HEK293 (cell line): Measurements from ENCODE around the gene SYCN.

Experiments
- GLIS1 ChIP-seq: fragments of 450-650 bp; formaldehyde crosslinking; IDR thresholded peaks from 2 replicates; pipeline ENCODE4 v1.5.1; 2016; ENCODE audit warnings: missing biosample characterization, missing genetic modification characterization
- KLF7 ChIP-seq: fragments of 450-650 bp; formaldehyde crosslinking; IDR thresholded peaks from 2 replicates; pipeline ENCODE4 v1.5.1; 2016; ENCODE audit warnings: missing biosample characterization, missing genetic modification characterization, borderline replicate concordance
- OVOL3 ChIP-seq: fragments of 450-650 bp; formaldehyde crosslinking; IDR thresholded peaks from 2 replicates; pipeline ENCODE4 v1.5.1; 2016; ENCODE audit warnings: missing biosample characterization, missing genetic modification characterization
- PRDM1 ChIP-seq: fragments of 450-650 bp; formaldehyde crosslinking; IDR thresholded peaks from 2 replicates; pipeline ENCODE4; 2016; ENCODE audit warnings: missing biosample characterization, missing genetic modification characterization
- YY2 ChIP-seq: fragments of 450-650 bp; formaldehyde crosslinking; IDR thresholded peaks from 2 replicates; pipeline ENCODE4 v1.5.1; 2016; ENCODE audit warnings: missing biosample characterization, missing genetic modification characterization
- ZBTB1 ChIP-seq: fragments of 450-650 bp; formaldehyde crosslinking; IDR thresholded peaks from 2 replicates; pipeline ENCODE4 v1.5.1; 2016; ENCODE audit warnings: missing biosample characterization, missing genetic modification characterization
- ZBTB21 ChIP-seq: fragments of 450-650 bp; formaldehyde crosslinking; IDR thresholded peaks from 2 replicates; pipeline ENCODE4 v1.5.1; 2017; ENCODE audit warnings: missing biosample characterization, missing genetic modification characterization
- ZIC2 ChIP-seq: fragments of 450-650 bp; formaldehyde crosslinking; IDR thresholded peaks from 2 replicates; pipeline ENCODE4 v1.5.1; 2016; ENCODE audit warnings: missing biosample characterization, missing genetic modification characterization
- ZNF10 ChIP-seq: fragments of 450-650 bp; formaldehyde crosslinking; IDR thresholded peaks from 2 replicates; pipeline ENCODE4 v1.5.1; 2017; ENCODE audit warnings: missing biosample characterization, missing genetic modification characterization
- ZNF37A ChIP-seq: fragments of 450-650 bp; IDR thresholded peaks from 2 replicates; pipeline ENCODE4 v1.5.1; 2018; ENCODE audit warnings: missing biosample characterization, missing genetic modification characterization
- ZNF664 ChIP-seq: fragments of 450-650 bp; formaldehyde crosslinking; IDR thresholded peaks from 2 replicates; pipeline ENCODE4 v1.5.1; 2016; ENCODE audit warnings: missing biosample characterization, missing genetic modification characterization
- TF ChIP-seq, protein P1 (sequence below): fragments of 450-650 bp; formaldehyde crosslinking; IDR thresholded peaks from 2 replicates; pipeline ENCODE4 v1.5.1; 2016; ENCODE audit warnings: missing biosample characterization, missing genetic modification characterization
- TF ChIP-seq, protein P2 (sequence below): fragments of 450-650 bp; formaldehyde crosslinking; IDR thresholded peaks from 2 replicates; pipeline ENCODE4 v1.5.1; 2016; ENCODE audit warnings: missing biosample characterization, missing genetic modification characterization
- TF ChIP-seq, protein P3 (sequence below): fragments of 450-650 bp; formaldehyde crosslinking; IDR thresholded peaks from 2 replicates; pipeline ENCODE4 v1.5.1; 2016; ENCODE audit warnings: missing biosample characterization, missing genetic modification characterization
- TF ChIP-seq, protein P4 (sequence below): fragments of 450-650 bp; formaldehyde crosslinking; IDR thresholded peaks from 2 replicates; pipeline ENCODE4 v1.5.1; 2017; ENCODE audit warnings: missing biosample characterization, missing genetic modification characterization
- TF ChIP-seq, protein P5 (sequence below): fragments of 450-650 bp; formaldehyde crosslinking; conservative IDR thresholded peaks from 2 replicates; pipeline ENCODE4 v1.5.1; 2016; ENCODE audit warnings: low read depth, missing biosample characterization, missing genetic modification characterization
- TF ChIP-seq, protein P6 (sequence below): fragments of 450-650 bp; formaldehyde crosslinking; IDR thresholded peaks from 2 replicates; pipeline ENCODE4 v1.5.1; 2016; ENCODE audit warnings: missing biosample characterization, missing genetic modification characterization
- TF ChIP-seq, protein P7 (sequence below): fragments of 450-650 bp; formaldehyde crosslinking; IDR thresholded peaks from 2 replicates; pipeline ENCODE4 v1.5.1; 2017; ENCODE audit warnings: missing biosample characterization, missing genetic modification characterization
- TF ChIP-seq, protein P8 (sequence below): fragments of 450-650 bp; formaldehyde crosslinking; IDR thresholded peaks from 2 replicates; pipeline ENCODE4 v1.5.1; 2016; ENCODE audit warnings: missing biosample characterization, missing genetic modification characterization

The SYCN gene

DNA sequence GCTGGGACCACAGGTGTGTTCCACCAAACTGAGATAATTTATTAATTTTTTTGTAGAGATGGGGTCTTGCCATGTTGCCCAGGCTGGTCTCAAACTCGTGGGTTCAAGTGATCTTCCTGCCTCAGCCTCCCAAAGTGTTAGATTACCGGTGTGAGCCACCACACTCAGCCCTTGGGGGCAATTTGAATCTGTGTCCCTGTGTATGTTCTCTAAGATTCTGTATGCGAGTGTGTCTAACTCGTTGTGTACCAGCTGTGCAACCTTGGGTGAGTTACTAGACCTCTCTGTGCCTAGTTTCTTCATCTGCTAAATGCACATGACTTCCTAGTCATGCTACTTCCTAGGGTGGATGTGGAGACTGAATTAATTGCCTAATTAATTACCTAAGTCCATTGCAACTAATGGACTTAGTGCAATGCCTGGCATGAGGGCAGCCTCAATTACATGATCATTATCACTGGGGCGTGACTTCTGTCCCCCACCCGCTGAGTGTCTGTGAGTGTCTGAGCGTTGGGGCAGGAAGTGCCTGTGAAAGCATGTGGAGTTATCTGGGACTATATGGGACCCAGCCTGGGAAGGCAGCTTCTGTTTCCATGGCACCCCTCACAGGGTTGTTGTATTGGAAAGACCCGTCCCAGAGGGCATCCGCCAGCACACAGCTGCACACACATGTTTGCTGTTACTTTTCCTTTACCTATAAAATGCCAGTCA is 9.1 kb downstream of the SYCN start (continued):
- TF ChIP-seq, protein P1, sequence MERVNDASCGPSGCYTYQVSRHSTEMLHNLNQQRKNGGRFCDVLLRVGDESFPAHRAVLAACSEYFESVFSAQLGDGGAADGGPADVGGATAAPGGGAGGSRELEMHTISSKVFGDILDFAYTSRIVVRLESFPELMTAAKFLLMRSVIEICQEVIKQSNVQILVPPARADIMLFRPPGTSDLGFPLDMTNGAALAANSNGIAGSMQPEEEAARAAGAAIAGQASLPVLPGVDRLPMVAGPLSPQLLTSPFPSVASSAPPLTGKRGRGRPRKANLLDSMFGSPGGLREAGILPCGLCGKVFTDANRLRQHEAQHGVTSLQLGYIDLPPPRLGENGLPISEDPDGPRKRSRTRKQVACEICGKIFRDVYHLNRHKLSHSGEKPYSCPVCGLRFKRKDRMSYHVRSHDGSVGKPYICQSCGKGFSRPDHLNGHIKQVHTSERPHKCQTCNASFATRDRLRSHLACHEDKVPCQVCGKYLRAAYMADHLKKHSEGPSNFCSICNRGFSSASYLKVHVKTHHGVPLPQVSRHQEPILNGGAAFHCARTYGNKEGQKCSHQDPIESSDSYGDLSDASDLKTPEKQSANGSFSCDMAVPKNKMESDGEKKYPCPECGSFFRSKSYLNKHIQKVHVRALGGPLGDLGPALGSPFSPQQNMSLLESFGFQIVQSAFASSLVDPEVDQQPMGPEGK = peak; percentile 59; the same call in 1 of the 2 replicates
- TF ChIP-seq, protein P2, sequence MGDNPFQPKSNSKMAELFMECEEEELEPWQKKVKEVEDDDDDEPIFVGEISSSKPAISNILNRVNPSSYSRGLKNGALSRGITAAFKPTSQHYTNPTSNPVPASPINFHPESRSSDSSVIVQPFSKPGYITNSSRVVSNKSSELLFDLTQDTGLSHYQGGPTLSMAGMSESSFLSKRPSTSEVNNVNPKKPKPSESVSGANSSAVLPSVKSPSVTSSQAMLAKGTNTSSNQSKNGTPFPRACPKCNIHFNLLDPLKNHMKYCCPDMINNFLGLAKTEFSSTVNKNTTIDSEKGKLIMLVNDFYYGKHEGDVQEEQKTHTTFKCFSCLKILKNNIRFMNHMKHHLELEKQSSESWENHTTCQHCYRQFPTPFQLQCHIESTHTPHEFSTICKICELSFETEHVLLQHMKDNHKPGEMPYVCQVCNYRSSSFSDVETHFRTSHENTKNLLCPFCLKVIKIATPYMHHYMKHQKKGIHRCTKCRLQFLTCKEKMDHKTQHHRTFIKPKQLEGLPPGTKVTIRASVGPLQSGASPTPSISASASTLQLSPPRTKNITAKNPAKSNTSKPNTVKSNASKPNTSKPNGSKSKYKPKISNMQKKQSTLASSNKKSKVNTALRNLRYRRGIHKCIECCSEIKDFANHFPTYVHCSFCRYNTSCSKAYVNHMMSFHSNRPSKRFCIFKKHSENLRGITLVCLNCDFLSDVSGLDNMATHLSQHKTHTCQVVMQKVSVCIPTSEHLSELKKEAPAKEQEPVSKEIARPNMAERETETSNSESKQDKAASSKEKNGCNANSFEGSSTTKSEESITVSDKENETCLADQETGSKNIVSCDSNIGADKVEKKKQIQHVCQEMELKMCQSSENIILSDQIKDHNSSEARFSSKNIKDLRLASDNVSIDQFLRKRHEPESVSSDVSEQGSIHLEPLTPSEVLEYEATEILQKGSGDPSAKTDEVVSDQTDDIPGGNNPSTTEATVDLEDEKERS (tag by site-specific recombination) = no peak
- TF ChIP-seq KLF7 (tag by site-specific recombination) (0 out of 2 replicates have a peak, but pooled peaks have one; percentile 9), PRDM1 (no peak), ZIC2 (tag by site-specific recombination) (peak; percentile 83), ZNF664 (tag by site-specific recombination) (peak; percentile 38; the same call in 1 of the 2 replicates), ZBTB21 (tag by site-specific recombination) (0 out of 2 replicates have a peak, but pooled peaks have one; percentile 19), GLIS1 (tag by site-specific recombination) (peak; percentile 69; the same call in 1 of the 2 replicates), ZNF37A (tag by site-specific recombination) (no peak), ZNF10 (no peak), ZBTB1 (no peak), YY2 (tag by site-specific recombination) (no peak), OVOL3 (tag by site-specific recombination) (no peak)
- TF ChIP-seq, protein P3, sequence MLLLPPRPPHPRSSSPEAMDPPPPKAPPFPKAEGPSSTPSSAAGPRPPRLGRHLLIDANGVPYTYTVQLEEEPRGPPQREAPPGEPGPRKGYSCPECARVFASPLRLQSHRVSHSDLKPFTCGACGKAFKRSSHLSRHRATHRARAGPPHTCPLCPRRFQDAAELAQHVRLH (tag by site-specific recombination) = peak; percentile 84
- TF ChIP-seq, protein P4, sequence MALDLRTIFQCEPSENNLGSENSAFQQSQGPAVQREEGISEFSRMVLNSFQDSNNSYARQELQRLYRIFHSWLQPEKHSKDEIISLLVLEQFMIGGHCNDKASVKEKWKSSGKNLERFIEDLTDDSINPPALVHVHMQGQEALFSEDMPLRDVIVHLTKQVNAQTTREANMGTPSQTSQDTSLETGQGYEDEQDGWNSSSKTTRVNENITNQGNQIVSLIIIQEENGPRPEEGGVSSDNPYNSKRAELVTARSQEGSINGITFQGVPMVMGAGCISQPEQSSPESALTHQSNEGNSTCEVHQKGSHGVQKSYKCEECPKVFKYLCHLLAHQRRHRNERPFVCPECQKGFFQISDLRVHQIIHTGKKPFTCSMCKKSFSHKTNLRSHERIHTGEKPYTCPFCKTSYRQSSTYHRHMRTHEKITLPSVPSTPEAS (tag by site-specific recombination) = no peak
- TF ChIP-seq, protein P5, sequence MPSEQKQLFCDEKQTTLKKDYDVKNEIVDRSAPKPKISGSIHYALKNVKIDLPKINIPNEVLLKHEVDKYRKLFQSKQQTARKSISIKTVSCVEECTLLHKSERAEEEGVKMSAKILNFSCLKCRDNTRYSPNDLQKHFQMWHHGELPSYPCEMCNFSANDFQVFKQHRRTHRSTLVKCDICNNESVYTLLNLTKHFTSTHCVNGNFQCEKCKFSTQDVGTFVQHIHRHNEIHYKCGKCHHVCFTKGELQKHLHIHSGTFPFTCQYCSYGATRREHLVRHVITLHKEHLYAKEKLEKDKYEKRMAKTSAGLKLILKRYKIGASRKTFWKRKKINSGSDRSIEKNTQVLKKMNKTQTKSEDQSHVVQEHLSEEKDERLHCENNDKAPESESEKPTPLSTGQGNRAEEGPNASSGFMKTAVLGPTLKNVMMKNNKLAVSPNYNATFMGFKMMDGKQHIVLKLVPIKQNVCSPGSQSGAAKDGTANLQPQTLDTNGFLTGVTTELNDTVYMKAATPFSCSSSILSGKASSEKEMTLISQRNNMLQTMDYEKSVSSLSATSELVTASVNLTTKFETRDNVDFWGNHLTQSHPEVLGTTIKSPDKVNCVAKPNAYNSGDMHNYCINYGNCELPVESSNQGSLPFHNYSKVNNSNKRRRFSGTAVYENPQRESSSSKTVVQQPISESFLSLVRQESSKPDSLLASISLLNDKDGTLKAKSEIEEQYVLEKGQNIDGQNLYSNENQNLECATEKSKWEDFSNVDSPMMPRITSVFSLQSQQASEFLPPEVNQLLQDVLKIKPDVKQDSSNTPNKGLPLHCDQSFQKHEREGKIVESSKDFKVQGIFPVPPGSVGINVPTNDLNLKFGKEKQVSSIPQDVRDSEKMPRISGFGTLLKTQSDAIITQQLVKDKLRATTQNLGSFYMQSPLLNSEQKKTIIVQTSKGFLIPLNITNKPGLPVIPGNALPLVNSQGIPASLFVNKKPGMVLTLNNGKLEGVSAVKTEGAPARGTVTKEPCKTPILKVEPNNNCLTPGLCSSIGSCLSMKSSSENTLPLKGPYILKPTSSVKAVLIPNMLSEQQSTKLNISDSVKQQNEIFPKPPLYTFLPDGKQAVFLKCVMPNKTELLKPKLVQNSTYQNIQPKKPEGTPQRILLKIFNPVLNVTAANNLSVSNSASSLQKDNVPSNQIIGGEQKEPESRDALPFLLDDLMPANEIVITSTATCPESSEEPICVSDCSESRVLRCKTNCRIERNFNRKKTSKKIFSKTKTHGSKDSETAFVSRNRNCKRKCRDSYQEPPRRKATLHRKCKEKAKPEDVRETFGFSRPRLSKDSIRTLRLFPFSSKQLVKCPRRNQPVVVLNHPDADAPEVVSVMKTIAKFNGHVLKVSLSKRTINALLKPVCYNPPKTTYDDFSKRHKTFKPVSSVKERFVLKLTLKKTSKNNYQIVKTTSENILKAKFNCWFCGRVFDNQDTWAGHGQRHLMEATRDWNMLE (tag by site-specific recombination) = no peak
- TF ChIP-seq, protein P6, sequence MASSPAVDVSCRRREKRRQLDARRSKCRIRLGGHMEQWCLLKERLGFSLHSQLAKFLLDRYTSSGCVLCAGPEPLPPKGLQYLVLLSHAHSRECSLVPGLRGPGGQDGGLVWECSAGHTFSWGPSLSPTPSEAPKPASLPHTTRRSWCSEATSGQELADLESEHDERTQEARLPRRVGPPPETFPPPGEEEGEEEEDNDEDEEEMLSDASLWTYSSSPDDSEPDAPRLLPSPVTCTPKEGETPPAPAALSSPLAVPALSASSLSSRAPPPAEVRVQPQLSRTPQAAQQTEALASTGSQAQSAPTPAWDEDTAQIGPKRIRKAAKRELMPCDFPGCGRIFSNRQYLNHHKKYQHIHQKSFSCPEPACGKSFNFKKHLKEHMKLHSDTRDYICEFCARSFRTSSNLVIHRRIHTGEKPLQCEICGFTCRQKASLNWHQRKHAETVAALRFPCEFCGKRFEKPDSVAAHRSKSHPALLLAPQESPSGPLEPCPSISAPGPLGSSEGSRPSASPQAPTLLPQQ (tag by site-specific recombination) = peak; percentile 39; the same call in 1 of the 2 replicates
- TF ChIP-seq, protein P7, sequence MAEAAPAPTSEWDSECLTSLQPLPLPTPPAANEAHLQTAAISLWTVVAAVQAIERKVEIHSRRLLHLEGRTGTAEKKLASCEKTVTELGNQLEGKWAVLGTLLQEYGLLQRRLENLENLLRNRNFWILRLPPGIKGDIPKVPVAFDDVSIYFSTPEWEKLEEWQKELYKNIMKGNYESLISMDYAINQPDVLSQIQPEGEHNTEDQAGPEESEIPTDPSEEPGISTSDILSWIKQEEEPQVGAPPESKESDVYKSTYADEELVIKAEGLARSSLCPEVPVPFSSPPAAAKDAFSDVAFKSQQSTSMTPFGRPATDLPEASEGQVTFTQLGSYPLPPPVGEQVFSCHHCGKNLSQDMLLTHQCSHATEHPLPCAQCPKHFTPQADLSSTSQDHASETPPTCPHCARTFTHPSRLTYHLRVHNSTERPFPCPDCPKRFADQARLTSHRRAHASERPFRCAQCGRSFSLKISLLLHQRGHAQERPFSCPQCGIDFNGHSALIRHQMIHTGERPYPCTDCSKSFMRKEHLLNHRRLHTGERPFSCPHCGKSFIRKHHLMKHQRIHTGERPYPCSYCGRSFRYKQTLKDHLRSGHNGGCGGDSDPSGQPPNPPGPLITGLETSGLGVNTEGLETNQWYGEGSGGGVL = peak; percentile 15; the same call in 1 of the 2 replicates
- TF ChIP-seq, protein P8, sequence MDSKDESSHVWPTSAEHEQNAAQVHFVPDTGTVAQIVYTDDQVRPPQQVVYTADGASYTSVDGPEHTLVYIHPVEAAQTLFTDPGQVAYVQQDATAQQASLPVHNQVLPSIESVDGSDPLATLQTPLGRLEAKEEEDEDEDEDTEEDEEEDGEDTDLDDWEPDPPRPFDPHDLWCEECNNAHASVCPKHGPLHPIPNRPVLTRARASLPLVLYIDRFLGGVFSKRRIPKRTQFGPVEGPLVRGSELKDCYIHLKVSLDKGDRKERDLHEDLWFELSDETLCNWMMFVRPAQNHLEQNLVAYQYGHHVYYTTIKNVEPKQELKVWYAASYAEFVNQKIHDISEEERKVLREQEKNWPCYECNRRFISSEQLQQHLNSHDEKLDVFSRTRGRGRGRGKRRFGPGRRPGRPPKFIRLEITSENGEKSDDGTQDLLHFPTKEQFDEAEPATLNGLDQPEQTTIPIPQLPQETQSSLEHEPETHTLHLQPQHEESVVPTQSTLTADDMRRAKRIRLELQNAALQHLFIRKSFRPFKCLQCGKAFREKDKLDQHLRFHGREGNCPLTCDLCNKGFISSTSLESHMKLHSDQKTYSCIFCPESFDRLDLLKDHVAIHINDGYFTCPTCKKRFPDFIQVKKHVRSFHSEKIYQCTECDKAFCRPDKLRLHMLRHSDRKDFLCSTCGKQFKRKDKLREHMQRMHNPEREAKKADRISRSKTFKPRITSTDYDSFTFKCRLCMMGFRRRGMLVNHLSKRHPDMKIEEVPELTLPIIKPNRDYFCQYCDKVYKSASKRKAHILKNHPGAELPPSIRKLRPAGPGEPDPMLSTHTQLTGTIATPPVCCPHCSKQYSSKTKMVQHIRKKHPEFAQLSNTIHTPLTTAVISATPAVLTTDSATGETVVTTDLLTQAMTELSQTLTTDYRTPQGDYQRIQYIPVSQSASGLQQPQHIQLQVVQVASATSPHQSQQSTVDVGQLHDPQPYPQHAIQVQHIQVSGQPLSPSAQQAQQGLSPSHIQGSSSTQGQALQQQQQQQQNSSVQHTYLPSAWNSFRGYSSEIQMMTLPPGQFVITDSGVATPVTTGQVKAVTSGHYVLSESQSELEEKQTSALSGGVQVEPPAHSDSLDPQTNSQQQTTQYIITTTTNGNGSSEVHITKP (tag by site-specific recombination) = peak; percentile 62
